ENCODE results near the gene CATSPER1. TPM values are rescaled to one million over a fixed set of nuclear protein-coding genes. Genes with fewer than 3 reads are reported as not detected.

The CATSPER1 gene
- total and polyA plus RNA-seq, 2 experiments from 2014 or later: not detected

- Mint-ChIP-seq H3K27ac (no peak overlapping the region), H3K27me3 (ENCODE audit: insufficient read depth, low read depth, poor library complexity) (peaks cover 5% of the 10 kb centered on the region), H3K4me1 (no peaks in the 10 kb centered on the region), H3K9me3 (peaks cover 37% of the 10 kb centered on the region), H3K36me3 (ENCODE audit: low read depth) (peaks cover 9% of the 10 kb centered on the region; the same call in 2 of the 3 replicates), H3K4me3 (no peak overlapping the region)
- Histone ChIP-seq H3K27ac (ENCODE audit: low read depth) (no peak overlapping the region), H4K20me1 (replicated peaks; ENCODE audit: insufficient read depth) (no peaks in the 10 kb centered on the region), H3K79me2 (replicated peaks; ENCODE audit: insufficient read depth) (no peaks in the 10 kb centered on the region), H3K4me1 (ENCODE audit: insufficient read depth) (no peaks in the 10 kb centered on the region), H3K36me3 (ENCODE audit: insufficient read depth) (no peaks in the 10 kb centered on the region), H3K9me2 (ENCODE audit: insufficient read depth) (no peaks in the 10 kb centered on the region), H3K4me2 (no peak overlapping the region), H3F3A (replicated peaks; ENCODE audit: low read depth) (no peaks in the 10 kb centered on the region), H2AFZ (no peak overlapping the region), H3K4me3 (no peak overlapping the region), H3K27me3 (ENCODE audit: insufficient read depth) (no peaks in the 10 kb centered on the region)
- DNase-seq (ENCODE audit: low spot score) (no peak), ATAC-seq (no peak)
- TF ChIP-seq ZNF462 (CRISPR knock-in tag; IDR thresholded peaks at IDR 0.05) (no peak), EZH2 (IDR thresholded peaks at IDR 0.05; ENCODE audit: low read depth, unreplicated experiment) (no peak)
- TF ChIP-seq, protein P1, sequence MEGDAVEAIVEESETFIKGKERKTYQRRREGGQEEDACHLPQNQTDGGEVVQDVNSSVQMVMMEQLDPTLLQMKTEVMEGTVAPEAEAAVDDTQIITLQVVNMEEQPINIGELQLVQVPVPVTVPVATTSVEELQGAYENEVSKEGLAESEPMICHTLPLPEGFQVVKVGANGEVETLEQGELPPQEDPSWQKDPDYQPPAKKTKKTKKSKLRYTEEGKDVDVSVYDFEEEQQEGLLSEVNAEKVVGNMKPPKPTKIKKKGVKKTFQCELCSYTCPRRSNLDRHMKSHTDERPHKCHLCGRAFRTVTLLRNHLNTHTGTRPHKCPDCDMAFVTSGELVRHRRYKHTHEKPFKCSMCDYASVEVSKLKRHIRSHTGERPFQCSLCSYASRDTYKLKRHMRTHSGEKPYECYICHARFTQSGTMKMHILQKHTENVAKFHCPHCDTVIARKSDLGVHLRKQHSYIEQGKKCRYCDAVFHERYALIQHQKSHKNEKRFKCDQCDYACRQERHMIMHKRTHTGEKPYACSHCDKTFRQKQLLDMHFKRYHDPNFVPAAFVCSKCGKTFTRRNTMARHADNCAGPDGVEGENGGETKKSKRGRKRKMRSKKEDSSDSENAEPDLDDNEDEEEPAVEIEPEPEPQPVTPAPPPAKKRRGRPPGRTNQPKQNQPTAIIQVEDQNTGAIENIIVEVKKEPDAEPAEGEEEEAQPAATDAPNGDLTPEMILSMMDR (conservative IDR thresholded peaks at IDR 0.05; ENCODE audit: low read depth in 2 of 2): peak in 1 of 2 experiments; percentile 11; a peak in 1 of 4 replicates
Observed at GRCh38 chr11:66035653-66036333, 9.5 kb upstream of the CATSPER1 start.
